Activated T-helper 17 cell treated with anti-CD3 and anti-CD28 coated beads, Interleukin-2, amount 50 U/mL, for 72 hours (primary cell): Measurements from ENCODE around the gene GYPC. TPM values are rescaled to one million over a fixed set of nuclear protein-coding genes. Genes with fewer than 3 reads are reported as not detected.
A peak's percentile ranks its signal among the peaks of the same experiment; 100 is the strongest.
"Not testable (repeated sequence)": the region's sequence is repeated elsewhere in the genome, so short reads cannot be mapped to it uniquely, and the experiment has no call there.

ENCODE experiments used
- ATAC-seq: fragments of 150-1000 bp; cut with Tn5 transposase; replicated peaks from 2 replicates; pipeline ENCODE4 v1.10.0; 2021; ENCODE audit warnings: mild to moderate bottlenecking, moderate library complexity
- H3K27ac Mint-ChIP-seq: one replicate; pipeline ENCODE4 v1.8.0; 2022; ENCODE audit warnings: mixed read lengths
- H3K27me3 Mint-ChIP-seq: one replicate; pipeline ENCODE4 v1.8.0; 2022; ENCODE audit warnings: mixed read lengths
- H3K36me3 Mint-ChIP-seq: one replicate; pipeline ENCODE4 v1.8.0; 2022; ENCODE audit warnings: low read depth, mild to moderate bottlenecking, mixed read lengths
- H3K4me1 Mint-ChIP-seq: one replicate; pipeline ENCODE4 v1.8.0; 2022; ENCODE audit warnings: mixed read lengths
- H3K4me3 Mint-ChIP-seq: one replicate; pipeline ENCODE4 v1.8.0; 2022; ENCODE audit warnings: mild to moderate bottlenecking, mixed read lengths
- H3K9me3 Mint-ChIP-seq: one replicate; pipeline ENCODE4 v1.8.0; 2022; ENCODE audit warnings: mixed read lengths
- total RNA-seq, 2 donors: library from RNA; stranded (reverse); gene quantifications; one replicate each; pipeline ENCODE4 v1.2.3, GENCODE V29; 2022

Gene GYPC
- total RNA-seq, 2 donors from 2014 or later = 115 to 123 TPM

- H3K27me3 Mint-ChIP-seq = no peaks in the 10 kb centered on the region
- no peak overlapping the region for H3K4me3 Mint-ChIP-seq
Observed at GRCh38 chr2:126643431-126643830, 12.5 kb upstream of the GYPC start.

GRCh38 chr2:126643972-126644371 lies 12.0 kb upstream of the GYPC start:
- no peak overlapping the region for H3K27ac Mint-ChIP-seq

More at GRCh38 chr2:126643431-126643830, 12.5 kb upstream of the GYPC start:
- Mint-ChIP-seq H3K27ac (no peak overlapping the region), H3K4me1 (no peaks in the 10 kb centered on the region), H3K36me3 (no peaks in the 10 kb centered on the region), H3K9me3 (no peaks in the 10 kb centered on the region)
- no peak for ATAC-seq

GRCh38 chr2:126644630-126645191 lies 11.2 kb upstream of the GYPC start:
- Mint-ChIP-seq H3K4me3 (no peak overlapping the region), H3K4me1 (no peaks in the 10 kb centered on the region), H3K27ac (peak overlapping the region; percentile 11), H3K27me3 (no peaks in the 10 kb centered on the region), H3K36me3 (no peaks in the 10 kb centered on the region), H3K9me3 (no peaks in the 10 kb centered on the region)
- no peak for ATAC-seq

More at GRCh38 chr2:126643972-126644371, 12.0 kb upstream of the GYPC start:
- H3K36me3 Mint-ChIP-seq = no peaks in the 10 kb centered on the region
- no peak overlapping the region for H3K4me3 Mint-ChIP-seq
- no peaks in the 10 kb centered on the region for H3K27me3 Mint-ChIP-seq
- no peak for ATAC-seq
- H3K9me3 Mint-ChIP-seq = no peaks in the 10 kb centered on the region
- H3K4me1 Mint-ChIP-seq = no peaks in the 10 kb centered on the region

GRCh38 chr2:126645211-126645618 lies 10.7 kb upstream of the GYPC start:
- ATAC-seq = no peak
- Mint-ChIP-seq H3K9me3 (no peaks in the 10 kb centered on the region), H3K27ac (peak overlapping the region; percentile 11), H3K36me3 (no peaks in the 10 kb centered on the region), H3K4me1 (no peaks in the 10 kb centered on the region), H3K4me3 (no peak overlapping the region), H3K27me3 (no peaks in the 10 kb centered on the region)

GRCh38 chr2:126646026-126646425 lies 9.9 kb upstream of the GYPC start:
- H3K4me1 Mint-ChIP-seq = no peaks in the 10 kb centered on the region
- no peak overlapping the region for H3K27ac Mint-ChIP-seq

GRCh38 chr2:126647714-126648344 lies 8.1 kb upstream of the GYPC start:
- not testable (repeated sequence) for H3K4me3 Mint-ChIP-seq, H3K36me3 Mint-ChIP-seq, H3K27me3 Mint-ChIP-seq, H3K4me1 Mint-ChIP-seq, ATAC-seq, H3K27ac Mint-ChIP-seq, H3K9me3 Mint-ChIP-seq

More at GRCh38 chr2:126646026-126646425, 9.9 kb upstream of the GYPC start:
- no peaks in the 10 kb centered on the region for H3K27me3 Mint-ChIP-seq
- H3K4me3 Mint-ChIP-seq = no peak overlapping the region
- no peak for ATAC-seq
- H3K9me3 Mint-ChIP-seq = peaks cover 7% of the 10 kb centered on the region
- no peaks in the 10 kb centered on the region for H3K36me3 Mint-ChIP-seq

- H3K4me1 Mint-ChIP-seq, H3K9me3 Mint-ChIP-seq, H3K27me3 Mint-ChIP-seq, H3K27ac Mint-ChIP-seq, H3K36me3 Mint-ChIP-seq, H3K4me3 Mint-ChIP-seq, ATAC-seq: not testable (repeated sequence)
Observed at GRCh38 chr2:126648345-126648786, 7.6 kb upstream of the GYPC start.

GRCh38 chr2:126649101-126649500 lies 6.9 kb upstream of the GYPC start:
- Mint-ChIP-seq H3K9me3 (peaks cover 7% of the 10 kb centered on the region), H3K4me3 (no peak overlapping the region), H3K27ac (no peak overlapping the region), H3K36me3 (no peaks in the 10 kb centered on the region), H3K27me3 (no peaks in the 10 kb centered on the region), H3K4me1 (no peaks in the 10 kb centered on the region)
- ATAC-seq = no peak

- Mint-ChIP-seq H3K27ac (no peak overlapping the region), H3K4me3 (no peak overlapping the region), H3K27me3 (no peaks in the 10 kb centered on the region), H3K9me3 (peaks cover 7% of the 10 kb centered on the region), H3K36me3 (peaks cover 6% of the 10 kb centered on the region), H3K4me1 (peaks cover 4% of the 10 kb centered on the region)
- no peak for ATAC-seq
Observed at GRCh38 chr2:126650994-126651393, 5.0 kb upstream of the GYPC start.

GRCh38 chr2:126652323-126652891 lies 3.6 kb upstream of the GYPC start:
- no peak for ATAC-seq
- H3K4me1 Mint-ChIP-seq = peaks cover 4% of the 10 kb centered on the region
- peaks cover 7% of the 10 kb centered on the region for H3K9me3 Mint-ChIP-seq
- H3K36me3 Mint-ChIP-seq = peaks cover 15% of the 10 kb centered on the region
- no peaks in the 10 kb centered on the region for H3K27me3 Mint-ChIP-seq
- H3K27ac Mint-ChIP-seq = no peak overlapping the region
- no peak overlapping the region for H3K4me3 Mint-ChIP-seq

- Mint-ChIP-seq H3K4me3 (no peak overlapping the region), H3K4me1 (peaks cover 6% of the 10 kb centered on the region), H3K36me3 (peaks cover 22% of the 10 kb centered on the region), H3K27ac (no peak overlapping the region), H3K9me3 (peaks cover 7% of the 10 kb centered on the region), H3K27me3 (no peaks in the 10 kb centered on the region)
- ATAC-seq = no peak
Observed at GRCh38 chr2:126653109-126653508, 2.8 kb upstream of the GYPC start.

- peaks cover 28% of the 10 kb centered on the region for H3K36me3 Mint-ChIP-seq
- ATAC-seq = no peak
- H3K4me3 Mint-ChIP-seq = no peak overlapping the region
- no peaks in the 10 kb centered on the region for H3K27me3 Mint-ChIP-seq
- peaks cover 7% of the 10 kb centered on the region for H3K9me3 Mint-ChIP-seq
- H3K27ac Mint-ChIP-seq = no peak overlapping the region
- H3K4me1 Mint-ChIP-seq = peaks cover 10% of the 10 kb centered on the region
Observed at GRCh38 chr2:126653761-126654160, 2.2 kb upstream of the GYPC start.

GRCh38 chr2:126655051-126655450 lies 907 bp upstream of the GYPC start:
- Mint-ChIP-seq H3K27ac (peak overlapping the region; percentile 93), H3K4me3 (peak overlapping the region; percentile 99), H3K4me1 (peaks cover 16% of the 10 kb centered on the region), H3K9me3 (peaks cover 7% of the 10 kb centered on the region), H3K27me3 (no peaks in the 10 kb centered on the region), H3K36me3 (peaks cover 41% of the 10 kb centered on the region)
- ATAC-seq = no peak

GRCh38 chr2:126656431-126657147 lies 631 bp downstream of the GYPC start:
- H3K36me3 Mint-ChIP-seq = peaks cover 56% of the 10 kb centered on the region
- peak overlapping the region; percentile 99 for H3K4me3 Mint-ChIP-seq
- peaks cover 25% of the 10 kb centered on the region for H3K4me1 Mint-ChIP-seq
- no peaks in the 10 kb centered on the region for H3K9me3 Mint-ChIP-seq
- peak overlapping the region; percentile 98 for H3K27ac Mint-ChIP-seq
- ATAC-seq = peak; percentile 31
- no peaks in the 10 kb centered on the region for H3K27me3 Mint-ChIP-seq
